ENCODE data around the gene TGM5. TPM values are rescaled to one million over a fixed set of nuclear protein-coding genes. Genes with fewer than 3 reads are reported as not detected.
A peak's percentile ranks its signal among the peaks of the same experiment; 100 is the strongest.
"Not testable (repeated sequence)": the region's sequence is repeated elsewhere in the genome, so short reads cannot be mapped to it uniquely, and the experiment has no call there.

TGM5 gene
- total RNA-seq, 2 donors from 2014 or later = not detected

- H3K9me3 ChIP-seq (ENCODE audit: control insufficient read depth, low read length, poor library complexity, severe bottlenecking) = no peaks in the 10 kb centered on the region
- ATAC-seq = no peak
- DNase-seq = no peak
- Mint-ChIP-seq H3K36me3 (ENCODE audit: low read depth) (peaks cover 20% of the 10 kb centered on the region), H3K27ac (no peak overlapping the region), H3K4me1 (peaks cover 15% of the 10 kb centered on the region), H3K27me3 (peaks cover 8% of the 10 kb centered on the region), H3K4me3 (no peak overlapping the region)
Observed at GRCh38 chr15:43199945-43200488, 66.7 kb downstream of the TGM5 start.

GRCh38 chr15:43198992-43199391, 67.7 kb downstream of the TGM5 start:
- no peaks in the 10 kb centered on the region for H3K9me3 ChIP-seq (ENCODE audit: control insufficient read depth, low read length, poor library complexity, severe bottlenecking)
- Mint-ChIP-seq H3K27me3 (peaks cover under 1% of the 10 kb centered on the region), H3K4me1 (peaks cover 8% of the 10 kb centered on the region), H3K36me3 (ENCODE audit: low read depth) (peaks cover 17% of the 10 kb centered on the region), H3K27ac (no peak overlapping the region), H3K4me3 (no peak overlapping the region)
- ATAC-seq (no peak), DNase-seq (no peak)

GRCh38 chr15:43198556-43198955, 68.2 kb downstream of the TGM5 start:
- not testable (repeated sequence) for H3K4me1 Mint-ChIP-seq; DNase-seq; ATAC-seq; H3K27me3 Mint-ChIP-seq; H3K4me3 Mint-ChIP-seq; H3K27ac Mint-ChIP-seq; H3K9me3 ChIP-seq (ENCODE audit: control insufficient read depth, low read length, poor library complexity, severe bottlenecking)
- peaks cover 16% of the 10 kb centered on the region for H3K36me3 Mint-ChIP-seq (ENCODE audit: low read depth)

- H3K27ac Mint-ChIP-seq; ATAC-seq; H3K4me3 Mint-ChIP-seq; H3K9me3 ChIP-seq (ENCODE audit: control insufficient read depth, low read length, poor library complexity, severe bottlenecking); H3K27me3 Mint-ChIP-seq; H3K4me1 Mint-ChIP-seq; DNase-seq: not testable (repeated sequence)
- peaks cover 16% of the 10 kb centered on the region for H3K36me3 Mint-ChIP-seq (ENCODE audit: low read depth)
Observed at GRCh38 chr15:43197773-43198172, 69.0 kb downstream of the TGM5 start.

GRCh38 chr15:43196760-43197548, 69.8 kb downstream of the TGM5 start:
- no peak overlapping the region for H3K4me3 Mint-ChIP-seq
- no peaks in the 10 kb centered on the region for H3K27me3 Mint-ChIP-seq
- ATAC-seq (no peak), DNase-seq (no peak)
- H3K4me1 Mint-ChIP-seq = peaks cover 4% of the 10 kb centered on the region
- H3K9me3 ChIP-seq (ENCODE audit: control insufficient read depth, low read length, poor library complexity, severe bottlenecking) = no peaks in the 10 kb centered on the region
- peaks cover 16% of the 10 kb centered on the region for H3K36me3 Mint-ChIP-seq (ENCODE audit: low read depth)
- H3K27ac Mint-ChIP-seq = no peak overlapping the region

GRCh38 chr15:43194795-43195194, 71.9 kb downstream of the TGM5 start:
- Mint-ChIP-seq H3K36me3 (ENCODE audit: low read depth) (peaks cover 18% of the 10 kb centered on the region), H3K4me3 (no peak overlapping the region), H3K4me1 (peaks cover 10% of the 10 kb centered on the region), H3K27me3 (no peaks in the 10 kb centered on the region), H3K27ac (no peak overlapping the region)
- no peaks in the 10 kb centered on the region for H3K9me3 ChIP-seq (ENCODE audit: control insufficient read depth, low read length, poor library complexity, severe bottlenecking)
- no peak for DNase-seq
- ATAC-seq = no peak

GRCh38 chr15:43193710-43194109, 73.0 kb downstream of the TGM5 start:
- Mint-ChIP-seq H3K27me3 (no peaks in the 10 kb centered on the region), H3K4me1 (peaks cover 14% of the 10 kb centered on the region), H3K4me3 (no peak overlapping the region), H3K36me3 (ENCODE audit: low read depth) (peaks cover 23% of the 10 kb centered on the region), H3K27ac (no peak overlapping the region)
- H3K9me3 ChIP-seq (ENCODE audit: control insufficient read depth, low read length, poor library complexity, severe bottlenecking) = no peaks in the 10 kb centered on the region
- DNase-seq = no peak
- ATAC-seq = no peak

GRCh38 chr15:43190178-43190577, 76.5 kb downstream of the TGM5 start:
- Mint-ChIP-seq H3K36me3 (ENCODE audit: low read depth) (peaks cover 9% of the 10 kb centered on the region), H3K27me3 (no peaks in the 10 kb centered on the region), H3K27ac (peak overlapping the region; percentile 51), H3K4me3 (no peak overlapping the region), H3K4me1 (peaks cover 31% of the 10 kb centered on the region)
- DNase-seq (no peak), ATAC-seq (no peak)
- no peaks in the 10 kb centered on the region for H3K9me3 ChIP-seq (ENCODE audit: control insufficient read depth, low read length, poor library complexity, severe bottlenecking)

- peaks cover 36% of the 10 kb centered on the region for H3K4me1 Mint-ChIP-seq
- H3K36me3 Mint-ChIP-seq (ENCODE audit: low read depth) = peaks cover 7% of the 10 kb centered on the region
- DNase-seq (no peak), ATAC-seq (no peak)
- H3K4me3 Mint-ChIP-seq = peak overlapping the region; percentile 31
- H3K27ac Mint-ChIP-seq = peak overlapping the region; percentile 51
- no peaks in the 10 kb centered on the region for H3K9me3 ChIP-seq (ENCODE audit: control insufficient read depth, low read length, poor library complexity, severe bottlenecking)
- H3K27me3 Mint-ChIP-seq = no peaks in the 10 kb centered on the region
Observed at GRCh38 chr15:43189296-43189695, 77.4 kb downstream of the TGM5 start.

GRCh38 chr15:43187544-43188155, 79.1 kb downstream of the TGM5 start:
- ATAC-seq = no peak
- peak overlapping the region; percentile 92 for H3K4me3 Mint-ChIP-seq
- H3K36me3 Mint-ChIP-seq (ENCODE audit: low read depth) = peaks cover 9% of the 10 kb centered on the region
- H3K27ac Mint-ChIP-seq = peak overlapping the region; percentile 96
- no peaks in the 10 kb centered on the region for H3K9me3 ChIP-seq (ENCODE audit: control insufficient read depth, low read length, poor library complexity, severe bottlenecking)
- no peak for DNase-seq
- H3K4me1 Mint-ChIP-seq = peaks cover 43% of the 10 kb centered on the region
- no peaks in the 10 kb centered on the region for H3K27me3 Mint-ChIP-seq

GRCh38 chr15:43186003-43186353, 80.8 kb downstream of the TGM5 start:
- no peaks in the 10 kb centered on the region for H3K9me3 ChIP-seq (ENCODE audit: control insufficient read depth, low read length, poor library complexity, severe bottlenecking)
- Mint-ChIP-seq H3K4me1 (peaks cover 41% of the 10 kb centered on the region), H3K4me3 (peak overlapping the region; percentile 92), H3K27ac (peak overlapping the region; percentile 96), H3K36me3 (ENCODE audit: low read depth) (peaks cover 7% of the 10 kb centered on the region), H3K27me3 (no peaks in the 10 kb centered on the region)
- DNase-seq (no peak), ATAC-seq (no peak)

- H3K4me3 Mint-ChIP-seq = peak within 1 kb of the TSS; percentile 92
- H3K9me3 ChIP-seq (ENCODE audit: control insufficient read depth, low read length, poor library complexity, severe bottlenecking) = no peaks in the 10 kb centered on the region
- peaks cover 7% of the 10 kb centered on the region for H3K36me3 Mint-ChIP-seq (ENCODE audit: low read depth)
- H3K27ac Mint-ChIP-seq = peak within 1 kb of the TSS; percentile 96
- peak; percentile 69 to 79 (median 76) for DNase-seq
- ATAC-seq = peak; percentile 86
- no peaks in the 10 kb centered on the region for H3K27me3 Mint-ChIP-seq
- H3K4me1 Mint-ChIP-seq = peaks cover 37% of the 10 kb centered on the region
Observed at GRCh38 chr15:43185157-43186002, 81.3 kb downstream of the TGM5 start, which contains the start of gene CCNDBP1. Gene CCNDBP1, plus strand, starts transcription at chr15:43185403. Its CDS starts 96 bp downstream, at chr15:43185499.

Data from T-helper 17 cell (primary cell).